ENCODE results near the gene ZNF800. TPM values are rescaled to one million over a fixed set of nuclear protein-coding genes. Genes with fewer than 3 reads are reported as not detected.

Gene ZNF800
- polyA plus RNA-seq, 1 donor (not counting 4 experiments of a cell fraction or from before 2014, with no cell fraction given), result 18.0 TPM

DNA sequence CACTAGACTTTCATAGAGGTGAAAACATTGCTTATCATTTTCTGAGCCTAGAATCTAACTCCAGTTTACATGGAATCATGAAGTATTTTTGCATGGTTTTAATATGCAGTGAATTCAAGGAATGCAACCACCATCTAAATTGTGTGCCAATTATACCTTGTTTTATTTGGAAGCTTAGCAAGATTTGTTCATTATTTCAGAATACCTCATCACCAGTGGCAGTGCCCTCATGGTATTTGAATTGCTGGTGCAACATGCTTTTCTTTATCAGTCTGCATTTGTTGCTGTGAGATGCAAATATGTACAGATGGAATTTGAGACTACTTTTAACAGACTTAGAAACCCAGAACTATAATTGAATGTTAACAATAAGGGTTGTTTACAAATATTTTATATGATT lies 18.7 kb upstream of the ZNF800 start:
- DNase-seq (ENCODE audit: low read depth, low spot score), result no peak
- H3K9ac ChIP-seq (ENCODE audit: control insufficient read depth, extremely low read depth, insufficient read depth, low read length), result no peak overlapping the region
- no peaks in the 10 kb centered on the region for H3K79me2 ChIP-seq (ENCODE audit: control insufficient read depth, insufficient read depth, low read length)
- no peak overlapping the region for H3K4me3 ChIP-seq (ENCODE audit: control insufficient read depth in 2 of 3, extremely low read depth in 1 of 3, insufficient read depth in 2 of 3, low read depth in 1 of 3, low read length in 3 of 3)
- no peak overlapping the region for H2AFZ ChIP-seq (ENCODE audit: control insufficient read depth, low read length)
- H3K27ac ChIP-seq (ENCODE audit: control insufficient read depth, insufficient read depth, low read length), result no peak overlapping the region
- no peak for FAIRE-seq
- no peaks in the 10 kb centered on the region for H3K4me1 ChIP-seq (ENCODE audit: control insufficient read depth, extremely low read depth, insufficient read depth, low read length)
- dilution Hi-C loops (cut with MboI; ENCODE audit: extremely low pct_ligation_motif_present, low sequenced_read_pairs), result no loop called here
- no peaks in the 10 kb centered on the region for H3K27me3 ChIP-seq (ENCODE audit: control insufficient read depth, extremely low read depth, insufficient read depth, low read length)
- H4K20me1 ChIP-seq (ENCODE audit: control insufficient read depth, extremely low read depth, insufficient read depth, low read length), result no peaks in the 10 kb centered on the region
- no peaks in the 10 kb centered on the region for H3K9me1 ChIP-seq (ENCODE audit: control insufficient read depth, extremely low read depth, insufficient read depth, low read length)
- H3K9me3 ChIP-seq (ENCODE audit: control insufficient read depth, low read depth, low read length), result no peaks in the 10 kb centered on the region
- no peak for TF ChIP-seq EZH2 (IDR thresholded peaks at IDR 0.05; ENCODE audit: low read length)
- no peak for TF ChIP-seq CTCF (optimal IDR thresholded peaks at IDR 0.05 in 1 of 3, IDR thresholded peaks at IDR 0.05 in 1 of 3, conservative IDR thresholded peaks at IDR 0.05 in 1 of 3; ENCODE audit: extremely low read depth in 1 of 3, insufficient read depth in 2 of 3, low read length in 3 of 3)
- H3K36me3 ChIP-seq (ENCODE audit: control insufficient read depth in 2 of 2, extremely low read depth in 1 of 2, insufficient read depth in 2 of 2, low read length in 2 of 2), result no peaks in the 10 kb centered on the region
- H3K4me2 ChIP-seq (ENCODE audit: control insufficient read depth, extremely low read depth, insufficient read depth, low read depth, low read length), result no peak overlapping the region

- dilution Hi-C loops (cut with MboI; ENCODE audit: extremely low pct_ligation_motif_present, low sequenced_read_pairs), result no loop called here
- Histone ChIP-seq H4K20me1 (ENCODE audit: control insufficient read depth, extremely low read depth, insufficient read depth, low read length) (no peaks in the 10 kb centered on the region), H3K4me2 (ENCODE audit: control insufficient read depth, extremely low read depth, insufficient read depth, low read depth, low read length) (no peak overlapping the region), H3K27ac (ENCODE audit: control insufficient read depth, insufficient read depth, low read length) (no peak overlapping the region), H3K9me1 (ENCODE audit: control insufficient read depth, extremely low read depth, insufficient read depth, low read length) (no peaks in the 10 kb centered on the region), H3K9me3 (ENCODE audit: control insufficient read depth, low read depth, low read length) (no peaks in the 10 kb centered on the region), H3K9ac (ENCODE audit: control insufficient read depth, extremely low read depth, insufficient read depth, low read length) (no peak overlapping the region), H3K4me3 (ENCODE audit: control insufficient read depth in 2 of 3, extremely low read depth in 1 of 3, insufficient read depth in 2 of 3, low read depth in 1 of 3, low read length in 3 of 3) (no peak overlapping the region), H2AFZ (ENCODE audit: control insufficient read depth, low read length) (no peak overlapping the region), H3K27me3 (ENCODE audit: control insufficient read depth, extremely low read depth, insufficient read depth, low read length) (no peaks in the 10 kb centered on the region), H3K79me2 (ENCODE audit: control insufficient read depth, insufficient read depth, low read length) (no peaks in the 10 kb centered on the region), H3K36me3 (ENCODE audit: control insufficient read depth in 2 of 2, extremely low read depth in 1 of 2, insufficient read depth in 2 of 2, low read length in 2 of 2) (no peaks in the 10 kb centered on the region), H3K4me1 (ENCODE audit: control insufficient read depth, extremely low read depth, insufficient read depth, low read length) (no peaks in the 10 kb centered on the region)
- FAIRE-seq, result no peak
- no peak for DNase-seq (ENCODE audit: low read depth, low spot score)
- TF ChIP-seq EZH2 (IDR thresholded peaks at IDR 0.05; ENCODE audit: low read length) (no peak), CTCF (optimal IDR thresholded peaks at IDR 0.05 in 1 of 3, IDR thresholded peaks at IDR 0.05 in 1 of 3, conservative IDR thresholded peaks at IDR 0.05 in 1 of 3; ENCODE audit: extremely low read depth in 1 of 3, insufficient read depth in 2 of 3, low read length in 3 of 3) (peak in 1 of 3 experiments; percentile 37)
Measured at GRCh38 chr7:127409629-127410028, 17.1 kb upstream of the ZNF800 start.
